Bronchus fibroblast of lung (primary cell): ENCODE measurements around the gene SYNRG. TPM values are rescaled to one million over a fixed set of nuclear protein-coding genes. Genes with fewer than 3 reads are reported as not detected.

ENCODE experiments used
- total RNA-seq: library from RNA; depleted of rRNA; stranded (reverse); fragments of >200 nt; gene quantifications from 2 replicates; pipeline ENCODE4 v1.2.3, GENCODE V29; 2015

The SYNRG gene, protein sequence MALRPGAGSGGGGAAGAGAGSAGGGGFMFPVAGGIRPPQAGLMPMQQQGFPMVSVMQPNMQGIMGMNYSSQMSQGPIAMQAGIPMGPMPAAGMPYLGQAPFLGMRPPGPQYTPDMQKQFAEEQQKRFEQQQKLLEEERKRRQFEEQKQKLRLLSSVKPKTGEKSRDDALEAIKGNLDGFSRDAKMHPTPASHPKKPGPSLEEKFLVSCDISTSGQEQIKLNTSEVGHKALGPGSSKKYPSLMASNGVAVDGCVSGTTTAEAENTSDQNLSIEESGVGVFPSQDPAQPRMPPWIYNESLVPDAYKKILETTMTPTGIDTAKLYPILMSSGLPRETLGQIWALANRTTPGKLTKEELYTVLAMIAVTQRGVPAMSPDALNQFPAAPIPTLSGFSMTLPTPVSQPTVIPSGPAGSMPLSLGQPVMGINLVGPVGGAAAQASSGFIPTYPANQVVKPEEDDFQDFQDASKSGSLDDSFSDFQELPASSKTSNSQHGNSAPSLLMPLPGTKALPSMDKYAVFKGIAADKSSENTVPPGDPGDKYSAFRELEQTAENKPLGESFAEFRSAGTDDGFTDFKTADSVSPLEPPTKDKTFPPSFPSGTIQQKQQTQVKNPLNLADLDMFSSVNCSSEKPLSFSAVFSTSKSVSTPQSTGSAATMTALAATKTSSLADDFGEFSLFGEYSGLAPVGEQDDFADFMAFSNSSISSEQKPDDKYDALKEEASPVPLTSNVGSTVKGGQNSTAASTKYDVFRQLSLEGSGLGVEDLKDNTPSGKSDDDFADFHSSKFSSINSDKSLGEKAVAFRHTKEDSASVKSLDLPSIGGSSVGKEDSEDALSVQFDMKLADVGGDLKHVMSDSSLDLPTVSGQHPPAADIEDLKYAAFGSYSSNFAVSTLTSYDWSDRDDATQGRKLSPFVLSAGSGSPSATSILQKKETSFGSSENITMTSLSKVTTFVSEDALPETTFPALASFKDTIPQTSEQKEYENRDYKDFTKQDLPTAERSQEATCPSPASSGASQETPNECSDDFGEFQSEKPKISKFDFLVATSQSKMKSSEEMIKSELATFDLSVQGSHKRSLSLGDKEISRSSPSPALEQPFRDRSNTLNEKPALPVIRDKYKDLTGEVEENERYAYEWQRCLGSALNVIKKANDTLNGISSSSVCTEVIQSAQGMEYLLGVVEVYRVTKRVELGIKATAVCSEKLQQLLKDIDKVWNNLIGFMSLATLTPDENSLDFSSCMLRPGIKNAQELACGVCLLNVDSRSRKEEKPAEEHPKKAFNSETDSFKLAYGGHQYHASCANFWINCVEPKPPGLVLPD (N-terminal part only)
- total RNA-seq = 9.4 and 10.3 TPM in 2 replicates

DNA sequence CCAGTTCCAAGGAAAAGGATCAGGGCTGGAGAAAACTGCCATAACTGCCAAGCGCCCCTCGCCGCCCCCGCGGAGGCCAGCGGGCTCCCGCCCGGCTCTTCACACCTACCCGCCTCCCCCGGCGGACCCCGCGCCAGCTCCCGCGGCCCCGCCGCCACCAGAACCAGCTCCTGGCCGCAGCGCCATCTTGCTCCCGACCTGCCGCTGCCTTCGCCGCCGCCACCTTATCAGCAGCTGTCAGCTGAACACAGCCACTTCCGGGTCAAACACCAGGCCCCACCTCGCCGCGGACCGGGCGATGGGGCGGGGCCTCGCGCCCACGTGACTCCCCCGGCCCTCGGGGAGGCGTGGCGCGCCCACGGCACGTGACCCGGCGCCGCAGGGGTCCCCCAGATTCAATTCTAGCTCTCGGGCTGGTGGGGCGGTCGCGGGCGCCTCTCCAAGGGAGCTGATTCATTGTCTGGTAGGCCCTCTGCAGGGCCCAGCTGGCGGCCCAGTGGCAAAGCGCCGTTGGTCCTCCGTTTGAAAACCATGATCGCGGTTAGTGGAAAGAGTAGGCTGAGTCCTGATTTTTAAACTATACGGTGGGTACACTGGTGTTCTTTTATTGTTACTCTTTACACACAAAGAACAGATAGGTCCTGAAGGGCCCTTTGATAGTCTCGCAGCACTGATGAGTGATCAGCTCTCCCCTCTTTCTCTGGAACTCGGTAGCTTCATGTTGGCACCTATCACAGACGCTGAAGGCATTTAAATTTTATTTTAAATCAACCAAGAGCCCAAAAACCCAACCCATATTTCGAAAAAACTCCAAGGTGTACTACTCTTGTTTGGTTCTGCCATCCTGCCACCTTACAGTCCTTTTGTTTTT lies at the start of gene SYNRG:
Gene SYNRG (minus strand): TSS at position 249 of the 871 bp plus-strand sequence. CDS start 63 bp downstream, at position 186.

DNA sequence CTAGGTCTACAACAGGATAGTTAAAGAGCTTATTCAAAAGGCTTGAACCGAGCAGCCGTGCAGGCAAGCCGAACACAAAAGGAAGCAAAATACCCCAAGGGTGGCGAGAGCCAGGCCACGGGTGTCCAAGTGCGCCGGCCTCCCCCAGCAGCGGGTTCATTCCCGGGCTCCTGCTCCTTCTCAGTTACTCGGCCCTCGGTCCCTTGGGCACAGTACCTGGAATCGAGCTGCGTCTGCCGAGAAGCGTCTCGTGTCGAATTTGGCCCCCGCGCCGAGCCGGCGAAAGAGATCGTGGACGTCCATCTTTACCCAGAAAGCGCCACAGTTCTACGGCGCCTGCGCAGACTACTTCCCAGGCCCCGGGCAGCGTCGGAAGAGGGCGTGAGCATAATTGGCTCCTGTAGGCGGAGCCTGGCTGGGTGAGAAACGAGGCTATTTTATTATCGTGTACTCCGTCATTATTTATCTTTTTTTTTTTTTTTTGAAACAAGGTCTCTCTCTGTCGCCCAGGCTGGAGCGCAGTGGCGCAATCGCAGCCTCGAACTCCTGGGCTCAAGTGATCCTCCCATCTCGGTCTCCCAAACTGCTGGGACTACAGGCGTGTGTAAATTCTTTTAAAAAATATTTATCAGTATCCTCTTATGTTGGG lies 34.0 kb upstream of the SYNRG start, which contains the start of gene DDX52:
Gene DDX52 (minus strand): TSS at position 329 of the 649 bp plus-strand sequence. CDS start 26 bp downstream, at position 303.

DNA sequence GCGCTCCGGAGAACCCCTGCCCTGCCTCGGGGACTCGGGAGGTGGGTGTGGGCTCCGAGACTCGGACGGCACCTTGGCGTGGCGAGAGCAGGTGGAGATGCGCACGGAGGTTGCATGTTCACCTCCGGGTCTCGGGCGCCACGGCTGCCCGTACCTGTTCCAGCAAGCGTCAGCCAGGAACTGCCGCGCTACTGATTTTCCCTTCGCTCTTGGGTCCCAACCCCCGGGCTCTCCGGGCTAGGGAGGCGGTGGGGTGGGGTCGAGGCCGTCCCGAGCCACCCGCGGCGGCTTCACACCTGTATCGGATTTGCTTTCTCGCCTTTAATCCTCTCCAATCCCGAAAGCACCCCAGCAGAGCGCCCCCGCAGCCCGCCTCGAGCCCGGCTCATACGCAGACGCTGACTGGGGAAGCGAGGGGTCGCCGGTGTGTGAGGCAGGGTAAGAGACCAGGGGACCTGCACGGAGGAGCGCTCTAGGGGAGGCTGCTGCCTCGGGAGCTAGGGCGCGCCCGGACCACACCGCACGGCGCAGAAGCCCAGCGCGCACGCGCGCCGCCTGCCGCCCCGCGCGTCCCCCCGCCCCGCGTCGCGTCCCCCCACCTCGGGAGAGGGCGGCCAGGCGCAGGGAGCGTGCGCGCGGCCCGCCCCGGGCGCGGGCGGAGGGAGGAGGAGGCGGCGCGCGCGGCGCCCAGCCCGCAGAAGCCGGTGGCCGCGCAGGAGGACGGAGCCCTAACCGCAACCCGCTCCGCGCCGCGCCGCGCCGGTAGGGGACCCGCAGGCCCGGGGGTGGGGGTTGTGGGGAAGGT lies 119.8 kb downstream of the SYNRG start, which contains the start of gene DUSP14:
Gene DUSP14 (plus strand): TSS at position 695 of the 805 bp plus-strand sequence. CDS start 22,382 bp downstream, outside the sequence.

Other genes starting within 250 kb of the SYNRG start
- gene C17orf78, start 233.4 kb downstream of the SYNRG start, total RNA-seq = not detected in 2 replicates
- gene ACACA, start 202.6 kb downstream of the SYNRG start, total RNA-seq = 39.8 and 42.7 TPM in 2 replicates
- gene TADA2A, start 202.5 kb downstream of the SYNRG start, total RNA-seq = 11.8 and 19.0 TPM in 2 replicates
- 47.4 and 49.6 TPM in 2 replicates for gene DUSP14, start 119.5 kb downstream of the SYNRG start, total RNA-seq
- gene DDX52, start 34.0 kb upstream of the SYNRG start, total RNA-seq = 12.0 and 12.6 TPM in 2 replicates
- not detected in 2 replicates for gene HNF1B, start 135.6 kb upstream of the SYNRG start, total RNA-seq